GM18867 (cell line): Measurements from ENCODE around the gene PRPF6.
A peak's percentile ranks its signal among the peaks of the same experiment; 100 is the strongest.
"Not testable (repeated sequence)": the region's sequence is repeated elsewhere in the genome, so short reads cannot be mapped to it uniquely, and the experiment has no call there.

Source experiments
- ATAC-seq: cut with Tn5 transposase; IDR thresholded peaks from one replicate; pipeline ENCODE4 v1.9.1; 2021; ENCODE audit warnings: mild to moderate bottlenecking, moderate library complexity; ENCODE audit not compliant: unreplicated experiment

PRPF6 gene

DNA sequence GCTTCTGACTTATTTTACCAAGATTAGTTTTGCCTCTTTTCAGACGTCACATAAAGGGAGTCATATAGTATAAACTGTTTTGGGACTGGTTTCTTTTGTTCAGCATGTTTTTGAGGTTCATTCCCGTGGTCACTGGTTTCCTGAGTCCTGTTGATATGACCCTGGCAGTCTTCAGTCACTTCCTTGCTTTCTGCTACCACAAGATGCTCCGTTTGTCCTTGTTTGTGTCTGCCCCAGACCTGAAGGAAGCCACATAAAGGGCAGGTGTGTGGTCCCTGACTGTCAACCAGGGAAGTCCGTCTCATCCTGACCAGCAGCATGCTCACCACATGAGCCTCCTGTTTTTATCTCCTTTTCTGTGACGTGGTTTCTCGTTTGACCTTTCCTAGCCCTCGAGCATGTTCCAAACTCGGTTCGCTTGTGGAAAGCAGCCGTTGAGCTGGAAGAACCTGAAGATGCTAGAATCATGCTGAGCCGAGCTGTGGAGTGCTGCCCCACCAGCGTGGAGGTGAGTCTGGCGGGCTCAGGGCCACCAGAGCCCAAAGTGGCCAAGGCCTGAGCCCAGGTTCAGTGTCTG lies 29.0 kb downstream of the PRPF6 start:
- no peak for ATAC-seq

DNA sequence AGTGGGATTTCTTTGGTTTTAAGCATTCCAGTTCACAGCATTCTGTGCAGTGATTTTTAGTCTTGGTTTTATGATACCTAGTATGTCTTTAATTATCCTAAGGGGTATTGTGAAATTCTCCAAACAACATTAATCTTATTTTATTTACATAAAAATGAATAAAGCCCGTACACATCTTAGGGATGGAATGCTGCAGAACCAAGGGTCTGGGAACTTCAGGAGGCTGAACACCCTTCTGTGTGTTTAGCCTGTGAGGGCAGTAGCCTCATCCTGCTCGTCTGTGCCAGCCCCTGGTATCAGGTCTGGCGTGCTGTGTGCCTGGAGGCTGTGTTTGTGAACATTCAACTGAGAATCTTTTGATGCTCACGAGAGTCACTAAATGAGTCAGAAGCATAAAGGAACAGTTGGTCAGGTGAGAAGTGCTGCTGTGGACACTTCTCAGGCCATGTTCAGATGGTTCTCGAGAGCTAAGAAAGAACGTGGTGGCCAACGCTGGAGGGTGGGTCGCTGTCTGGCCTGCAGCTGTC lies 29.8 kb downstream of the PRPF6 start:
- ATAC-seq: peak; percentile 51

DNA sequence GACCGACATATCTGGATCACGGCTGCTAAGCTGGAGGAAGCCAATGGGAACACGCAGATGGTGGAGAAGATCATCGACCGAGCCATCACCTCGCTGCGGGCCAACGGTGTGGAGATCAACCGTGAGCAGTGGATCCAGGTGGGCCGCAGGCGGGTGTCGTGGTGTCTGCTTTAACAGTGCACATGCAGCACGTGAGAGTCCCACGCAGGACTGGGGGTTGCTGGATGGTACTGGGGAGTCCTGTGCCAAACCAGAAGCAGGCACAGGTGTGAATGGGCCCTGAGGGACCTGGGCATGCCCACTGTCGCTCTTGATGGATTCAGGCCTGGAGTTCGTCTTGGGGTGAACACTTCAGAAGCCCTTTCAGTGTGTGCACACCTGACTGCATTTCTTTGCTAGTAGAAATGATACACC lies 30.4 kb downstream of the PRPF6 start:
- no peak for ATAC-seq

DNA sequence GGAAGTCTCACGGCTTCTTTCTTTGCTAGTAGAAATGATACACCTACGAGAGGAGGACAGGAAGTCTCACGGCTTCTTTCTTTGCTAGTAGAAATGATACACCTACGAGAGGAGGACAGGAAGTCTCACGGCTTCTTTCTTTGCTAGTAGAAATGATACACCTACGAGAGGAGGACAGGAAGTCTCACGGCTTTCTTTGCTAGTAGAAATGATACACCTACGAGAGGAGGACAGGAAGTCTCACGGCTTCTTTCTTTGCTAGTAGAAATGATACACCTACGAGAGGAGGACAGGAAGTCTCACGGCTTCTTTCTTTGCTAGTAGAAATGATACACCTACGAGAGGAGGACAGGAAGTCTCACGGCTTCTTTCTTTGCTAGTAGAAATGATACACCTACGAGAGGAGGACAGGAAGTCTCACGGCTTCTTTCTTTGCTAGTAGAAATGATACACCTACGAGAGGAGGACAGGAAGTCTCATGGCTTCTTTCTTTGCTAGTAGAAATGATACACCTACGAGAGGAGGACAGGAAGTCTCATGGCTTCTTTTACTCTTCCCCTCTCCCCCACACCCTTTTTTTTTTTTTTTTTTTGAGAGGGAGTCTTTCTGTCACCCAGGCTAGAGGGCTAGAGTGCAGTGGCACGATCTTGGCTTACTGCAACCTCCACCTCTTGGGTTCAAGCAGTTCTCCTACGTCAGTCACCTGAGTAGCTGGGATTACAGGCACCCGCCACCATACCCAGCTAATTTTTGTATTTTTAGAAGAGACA lies 31.6 kb downstream of the PRPF6 start:
- ATAC-seq: not testable (repeated sequence)

DNA sequence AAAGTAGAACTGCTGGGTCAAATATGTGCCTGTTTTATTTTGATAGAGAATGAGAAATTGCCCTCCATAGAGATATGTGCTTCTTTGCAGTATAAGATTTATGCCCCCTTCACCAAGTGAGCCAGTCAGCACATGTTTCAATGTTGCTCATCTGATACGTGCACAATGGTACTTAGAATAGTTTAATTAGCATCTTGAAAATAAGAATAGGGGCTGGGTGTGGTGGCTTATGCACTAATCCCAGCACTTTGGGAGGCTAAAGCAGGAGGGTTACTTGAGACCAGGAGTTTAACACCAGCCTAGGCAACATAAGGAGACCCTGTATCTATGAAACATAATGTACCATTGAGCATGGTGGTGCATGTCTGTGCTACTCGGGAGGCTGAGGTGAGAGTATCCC lies 34.7 kb downstream of the PRPF6 start:
- ATAC-seq: no peak

DNA sequence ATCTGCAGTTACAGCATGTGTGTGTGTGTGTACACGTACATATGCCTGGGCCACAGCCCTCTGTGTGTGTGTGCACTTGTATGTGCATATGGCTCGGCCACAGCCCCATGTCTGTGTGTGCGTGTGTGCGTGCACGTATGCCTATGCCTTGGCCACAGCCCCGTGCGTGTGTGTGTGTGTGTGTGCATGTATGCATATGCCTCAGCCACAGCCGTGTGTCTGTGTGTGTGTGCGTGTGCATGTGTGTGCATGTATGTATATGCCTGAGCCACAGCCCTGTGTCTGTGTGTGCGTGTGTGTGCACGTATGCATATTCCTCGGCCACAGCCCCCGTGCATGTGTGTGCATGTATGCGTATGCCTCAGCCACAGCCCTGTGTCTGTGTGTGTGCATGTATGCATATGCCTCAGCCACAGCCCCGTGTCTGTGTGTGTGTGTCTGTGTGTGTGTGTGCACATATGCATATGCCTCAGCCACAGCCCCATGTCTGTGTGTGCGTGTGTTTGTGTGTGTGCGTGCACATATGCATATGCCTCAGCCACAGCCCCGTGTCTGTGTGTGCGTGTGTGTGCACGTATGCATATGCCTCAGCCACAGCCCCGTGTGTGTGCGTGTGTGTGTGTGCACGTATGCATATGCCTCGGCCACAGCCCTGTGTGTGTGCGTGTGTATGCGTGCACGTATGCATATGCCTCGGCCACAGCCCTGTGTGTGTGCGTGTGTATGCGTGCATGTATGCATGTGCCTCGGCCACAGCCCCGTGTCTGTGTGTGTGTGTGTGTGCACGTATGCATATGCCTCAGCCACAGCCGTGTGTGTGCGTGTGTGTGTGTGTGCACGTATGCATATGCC lies 40.4 kb downstream of the PRPF6 start:
- no peak for ATAC-seq

DNA sequence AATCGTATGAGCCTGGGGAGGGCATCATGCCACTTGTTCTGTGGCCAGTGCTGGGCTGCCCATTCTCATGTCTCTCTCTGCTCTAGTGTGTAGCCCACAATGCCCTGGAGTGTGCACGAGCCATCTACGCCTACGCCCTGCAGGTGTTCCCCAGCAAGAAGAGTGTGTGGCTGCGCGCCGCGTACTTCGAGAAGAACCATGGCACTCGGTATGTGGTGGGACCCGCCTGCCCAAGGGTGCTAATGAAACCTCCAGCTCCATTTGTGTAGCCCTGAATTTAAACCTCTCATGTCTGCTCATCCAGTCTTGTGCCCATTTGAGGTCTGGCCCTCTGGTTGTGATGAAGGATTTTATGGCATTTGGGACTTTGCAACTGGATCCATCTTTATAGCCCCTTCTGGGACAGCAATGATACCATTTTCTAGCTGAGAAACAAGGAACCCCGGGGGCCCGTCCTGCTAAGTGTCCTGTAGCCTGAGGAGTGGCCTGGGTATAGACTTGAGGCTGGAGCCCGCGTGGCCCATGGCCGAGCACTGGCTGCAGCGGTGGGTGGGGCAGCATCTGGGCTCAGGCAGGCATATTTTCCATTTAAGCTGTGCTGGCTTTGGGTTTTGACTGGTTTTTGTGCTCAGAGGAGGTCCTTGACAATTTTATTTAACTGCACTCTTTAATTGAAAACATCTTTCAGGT lies 41.9 kb downstream of the PRPF6 start:
- ATAC-seq: no peak

DNA sequence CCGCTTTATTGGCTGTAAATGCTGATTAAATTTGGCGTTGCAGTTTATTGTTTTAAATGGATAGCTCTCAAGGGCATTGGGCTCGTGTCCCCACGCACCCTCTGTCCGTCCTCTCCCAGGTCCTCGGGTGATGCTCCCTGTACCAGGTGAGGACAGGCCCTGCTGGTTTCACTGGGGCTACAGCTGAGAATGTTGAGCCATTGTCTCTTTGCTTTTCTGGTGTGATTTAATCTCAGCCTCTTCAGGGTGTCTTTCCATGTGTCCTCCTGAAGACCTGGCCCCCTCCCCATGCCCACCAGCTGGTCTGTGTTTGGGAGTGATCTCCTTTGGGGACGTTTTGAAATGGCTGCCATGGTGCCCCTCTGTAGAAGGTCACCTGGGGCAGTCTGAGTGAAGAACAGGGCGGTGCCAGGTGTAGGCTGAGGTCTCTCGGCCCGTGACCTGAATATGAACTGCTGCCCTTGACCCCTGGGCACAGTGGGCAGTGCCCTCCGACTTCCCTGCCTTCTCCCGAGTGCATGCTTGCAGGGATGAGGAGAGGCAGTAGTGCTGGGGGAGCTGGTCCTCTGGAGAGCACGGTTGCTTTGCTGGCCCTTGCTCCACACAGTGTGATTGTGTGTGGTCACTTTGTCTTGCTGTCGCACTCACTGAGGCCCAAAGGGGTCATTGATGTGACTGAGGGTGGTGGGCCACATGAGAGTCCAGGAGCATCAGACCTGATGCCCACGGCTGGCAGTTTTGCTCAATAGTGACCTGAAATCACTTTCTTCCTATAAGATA lies 42.6 kb downstream of the PRPF6 start:
- ATAC-seq: no peak

DNA sequence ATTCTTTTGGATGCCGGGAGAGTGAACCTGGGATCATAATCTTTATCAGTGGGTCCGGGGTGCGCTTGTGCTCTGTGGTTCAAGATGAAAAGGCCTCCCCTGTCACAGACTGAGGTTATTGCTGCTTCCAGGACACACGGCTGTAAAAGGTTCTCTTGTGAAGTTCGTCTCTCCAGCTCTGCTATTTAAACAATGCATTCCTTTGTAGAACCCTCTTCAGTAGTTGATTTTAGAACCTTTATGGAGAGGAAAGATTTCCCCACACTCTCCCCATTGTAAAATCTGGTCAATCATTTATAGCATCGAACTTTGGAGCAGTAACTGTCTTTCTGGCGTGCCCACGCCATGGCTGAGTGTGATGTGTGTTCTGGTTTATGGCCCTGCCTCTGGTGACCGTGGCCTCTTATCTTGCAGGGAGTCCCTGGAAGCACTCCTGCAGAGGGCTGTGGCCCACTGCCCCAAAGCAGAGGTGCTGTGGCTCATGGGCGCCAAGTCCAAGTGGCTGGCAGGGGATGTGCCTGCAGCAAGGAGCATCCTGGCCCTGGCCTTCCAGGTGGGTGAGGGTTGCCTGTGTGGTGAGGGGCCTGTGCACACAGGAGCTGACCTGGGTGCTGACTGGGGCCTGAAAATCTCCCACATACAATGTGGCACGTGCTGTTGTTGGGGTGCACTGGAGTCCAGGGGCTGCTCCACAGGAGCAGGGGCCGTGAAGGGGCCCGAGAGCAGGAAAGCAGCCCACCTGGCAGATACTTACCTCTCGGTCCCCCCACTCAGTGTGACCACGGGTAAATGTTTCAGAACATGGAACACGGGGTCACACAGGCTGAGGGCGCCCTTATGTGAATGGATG lies 43.4 kb downstream of the PRPF6 start:
- no peak for ATAC-seq

DNA sequence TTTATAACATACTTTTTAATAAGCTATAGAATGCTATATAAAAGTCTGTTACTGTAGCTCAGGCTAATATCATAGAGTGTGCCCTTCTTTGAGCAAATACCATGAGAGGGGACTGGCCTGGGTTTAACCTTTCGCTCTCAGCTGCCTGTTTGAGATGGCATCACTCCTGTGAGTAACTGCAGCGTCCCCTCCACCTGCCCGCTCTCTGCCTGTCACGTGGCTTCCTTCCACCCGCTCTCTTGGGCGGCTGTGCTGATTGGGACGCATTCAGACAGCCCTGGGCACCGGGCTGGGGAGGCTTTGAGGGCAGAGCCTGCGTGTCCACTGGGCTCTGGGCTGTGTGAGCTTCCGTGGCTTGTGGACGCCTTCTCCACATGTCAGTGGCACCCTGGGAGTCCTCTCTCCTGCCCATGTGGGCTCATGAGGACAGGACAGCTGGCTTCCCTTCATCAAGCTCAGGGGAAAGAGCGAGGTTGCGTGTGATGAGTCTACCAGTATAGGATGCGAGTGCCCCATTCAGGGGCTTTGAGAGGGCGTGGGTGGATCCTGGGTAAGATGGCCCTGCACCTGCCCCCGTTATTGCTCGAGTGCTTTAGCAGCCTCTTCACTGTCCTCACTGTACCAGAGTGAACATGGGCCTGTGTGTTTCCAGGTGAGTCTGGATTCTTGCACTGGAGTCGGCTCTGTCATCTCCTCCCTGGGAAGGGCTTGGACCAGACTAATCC lies 44.3 kb downstream of the PRPF6 start:
- ATAC-seq: no peak

DNA sequence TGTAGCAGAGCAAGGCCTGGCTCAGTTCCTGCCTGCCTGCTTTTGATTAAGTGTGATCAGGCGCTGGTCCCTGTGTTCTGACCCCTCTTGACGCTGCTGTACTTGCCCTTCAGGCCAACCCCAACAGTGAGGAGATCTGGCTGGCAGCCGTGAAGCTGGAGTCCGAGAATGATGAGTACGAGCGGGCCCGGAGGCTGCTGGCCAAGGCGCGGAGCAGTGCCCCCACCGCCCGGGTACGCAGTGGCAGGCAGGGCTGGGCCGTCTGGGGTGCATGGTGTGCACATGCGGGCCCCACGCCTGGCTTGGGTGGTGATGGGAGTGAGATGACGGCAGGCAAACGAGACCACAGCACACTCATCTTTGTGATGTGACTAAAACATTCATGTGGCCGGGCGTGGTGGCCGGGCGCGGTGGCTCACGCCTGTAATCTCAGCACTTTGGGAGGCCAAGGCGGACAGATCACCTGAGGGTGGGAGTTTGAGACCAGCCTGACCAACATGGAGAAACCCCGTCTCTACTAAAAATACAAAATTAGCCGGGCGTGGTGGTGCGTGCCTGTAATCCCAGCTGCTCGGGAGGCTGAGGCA lies 45.0 kb downstream of the PRPF6 start:
- no peak for ATAC-seq

DNA sequence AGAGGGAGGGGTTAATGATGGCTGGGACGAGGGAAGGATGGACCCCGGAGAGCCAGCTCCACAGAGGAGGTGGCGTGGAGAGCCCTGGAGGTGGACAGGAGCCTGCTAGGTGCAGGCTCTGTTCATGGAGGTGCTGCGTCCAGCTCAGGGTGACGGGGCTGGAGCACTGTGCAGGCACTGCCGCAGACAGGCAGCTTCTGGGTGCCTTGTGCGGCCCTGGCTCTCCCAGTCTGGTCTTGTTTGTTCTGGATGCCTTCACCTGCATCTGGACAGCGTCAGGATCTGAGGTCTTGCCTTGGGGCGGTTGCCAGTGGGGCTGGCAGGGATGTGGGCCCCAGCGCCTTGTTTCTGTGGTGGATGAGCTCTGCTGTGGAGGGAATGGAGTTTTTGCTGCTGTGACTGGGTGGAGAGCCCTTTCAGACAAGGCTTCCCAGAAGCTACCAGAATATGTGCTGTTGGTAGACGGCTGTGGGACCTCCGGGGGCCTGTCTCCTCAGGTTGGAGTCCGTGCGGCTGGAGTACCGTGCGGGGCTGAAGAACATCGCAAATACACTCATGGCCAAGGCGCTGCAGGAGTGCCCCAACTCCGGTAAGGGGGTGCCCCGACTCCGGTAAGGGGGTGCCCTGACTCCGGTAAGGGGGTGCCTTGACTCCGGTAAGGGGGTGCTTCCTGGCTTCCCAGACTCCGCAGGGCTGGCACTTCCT lies 47.2 kb downstream of the PRPF6 start:
- ATAC-seq: no peak

DNA sequence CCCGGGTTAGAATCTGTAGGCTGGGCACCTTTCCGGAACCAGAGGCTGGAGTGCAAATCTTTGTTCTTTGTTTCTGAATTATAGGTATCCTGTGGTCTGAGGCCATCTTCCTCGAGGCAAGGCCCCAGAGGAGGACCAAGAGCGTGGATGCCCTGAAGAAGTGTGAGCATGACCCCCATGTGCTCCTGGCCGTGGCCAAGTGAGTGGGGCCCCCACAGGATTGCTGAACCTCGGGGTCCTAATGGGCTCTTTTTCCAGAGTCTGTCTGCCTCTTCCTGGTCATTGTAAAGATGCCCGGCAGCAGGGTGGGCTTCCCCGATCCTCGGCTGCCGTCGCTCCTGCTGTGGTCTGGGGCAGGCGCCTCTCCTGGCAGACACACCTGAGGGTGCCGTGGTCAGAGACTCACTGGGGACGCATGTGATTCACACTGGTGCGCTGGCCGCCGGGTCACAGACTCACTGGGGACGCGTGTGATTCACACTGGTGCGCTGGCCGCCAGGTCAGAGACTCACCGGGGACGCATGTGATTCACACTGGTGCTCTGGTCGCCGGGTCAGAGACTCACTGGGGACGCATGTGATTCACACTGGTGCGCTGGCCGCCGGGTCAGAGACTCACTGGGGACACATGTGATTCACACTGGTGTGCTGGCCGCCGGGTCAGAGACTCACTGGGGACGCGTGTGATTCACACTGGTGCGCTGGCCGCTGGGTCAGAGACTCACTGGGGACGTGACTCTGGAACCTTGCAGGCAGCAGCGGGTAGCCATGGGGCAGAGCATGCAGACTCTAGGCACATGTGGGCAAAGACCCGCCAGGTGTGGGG lies 48.6 kb downstream of the PRPF6 start:
- no peak for ATAC-seq

DNA sequence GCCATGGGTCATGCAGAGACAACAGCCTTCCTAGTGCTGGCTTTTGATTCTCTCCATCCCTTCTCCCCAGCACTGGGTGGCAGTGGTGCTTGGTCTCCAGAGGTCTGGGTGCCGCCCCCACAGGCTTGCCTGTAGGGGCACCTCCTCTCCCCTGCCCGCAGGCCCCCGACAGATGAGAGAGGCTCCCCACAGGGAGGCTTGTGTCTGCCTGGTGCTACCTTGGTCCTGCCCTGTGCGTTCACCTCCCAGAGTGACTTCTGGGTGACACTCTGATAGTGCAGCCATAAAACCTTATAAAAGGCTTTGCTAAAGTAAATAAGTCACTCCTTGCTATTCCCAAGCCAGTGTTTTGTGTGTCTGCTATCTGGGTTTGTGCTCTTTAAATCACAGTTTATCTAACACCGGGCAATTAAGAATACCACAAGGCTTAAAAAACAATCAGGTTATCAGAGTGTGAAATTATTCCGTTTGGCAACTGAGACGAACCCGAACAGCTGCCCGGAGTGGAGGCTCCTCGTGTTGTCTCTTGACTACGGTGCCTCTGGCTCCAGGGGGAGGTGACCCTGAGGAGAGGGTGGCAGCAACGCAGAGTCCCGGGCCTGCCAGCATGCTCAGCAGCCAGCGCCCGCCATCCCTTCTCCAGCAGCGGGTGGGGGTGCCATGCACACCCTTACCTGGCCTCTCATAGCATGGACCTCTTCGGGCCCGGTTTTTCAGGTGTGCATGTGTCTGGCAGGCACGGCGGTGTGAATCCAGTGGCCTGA lies 49.6 kb downstream of the PRPF6 start:
- ATAC-seq: no peak

DNA sequence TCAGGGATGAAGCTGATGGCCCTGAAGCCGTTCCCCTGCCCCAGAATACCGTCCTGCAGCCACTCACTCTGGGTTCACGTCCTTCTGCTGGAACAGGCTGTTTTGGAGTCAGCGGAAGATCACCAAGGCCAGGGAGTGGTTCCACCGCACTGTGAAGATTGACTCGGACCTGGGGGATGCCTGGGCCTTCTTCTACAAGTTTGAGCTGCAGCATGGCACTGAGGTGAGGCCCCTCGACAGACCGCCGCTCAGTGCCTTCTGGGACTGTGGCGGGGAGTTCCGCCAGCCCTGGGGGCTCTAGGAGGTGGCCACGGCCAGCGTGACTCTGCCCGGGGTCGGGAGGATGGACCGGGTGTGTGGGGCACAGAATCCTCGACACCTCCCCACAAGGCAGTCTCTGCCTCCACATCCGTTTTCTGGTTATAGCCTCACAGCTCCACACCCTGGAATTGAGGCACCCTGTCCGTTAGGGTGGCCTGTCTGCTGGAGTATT lies 50.9 kb downstream of the PRPF6 start:
- ATAC-seq: no peak
